PC-3 (cell line): ENCODE results near the gene LIMS2. TPM values are rescaled to one million over a fixed set of nuclear protein-coding genes. Genes with fewer than 3 reads are reported as not detected.

Experiments used
- ATAC-seq: fragments of 200-7000 bp; cut with Tn5 transposase; 2 replicates; pipeline ENCODE4 v1.9.1; 2020; ENCODE audit warnings: mild to moderate bottlenecking, moderate library complexity
- BruUV-seq: library from RNA; stranded (reverse); fragments of 400-500 nt; replicated peaks from 2 replicates; lab custom pipeline; 2021; lab: Mats Ljungman, UMichigan
- CTCF ChIA-PET: fragments of 300-600 bp; sonication (Branson Sonifier 250); formaldehyde crosslinking; loops from one replicate; lab custom pipeline; 2022; ENCODE audit warnings: antibody characterized with exemption; lab: Charles Lee
- POLR2A ChIA-PET: fragments of 300-600 bp; sonication (Branson Sonifier 250); formaldehyde crosslinking; loops from one replicate; lab custom pipeline; 2022; ENCODE audit warnings: antibody characterized with exemption; ENCODE audit not compliant: unreplicated experiment; lab: Charles Lee
- DNase-seq: peaks from one replicate; pipeline ENCODE4 v3.0.0-alpha.2; 2015
- H2AFZ ChIP-seq: fragments of 300-600 bp; sonication (generic); 2 replicates; pipeline ENCODE4 v1.6.0; 2016; ENCODE audit warnings: antibody characterized with exemption, low read length
- H3F3A ChIP-seq: fragments of 300-600 bp; sonication (generic); one replicate; pipeline ENCODE4 v1.6.0; 2017; ENCODE audit warnings: antibody characterized with exemption, low read length, control low read depth, mild to moderate bottlenecking; ENCODE audit not compliant: unreplicated experiment
- H3K27ac ChIP-seq: fragments of 300-600 bp; sonication (generic); 2 replicates; pipeline ENCODE4 v1.5.1; 2016; ENCODE audit warnings: mild to moderate bottlenecking, low read length
- H3K27me3 ChIP-seq: fragments of 300-600 bp; sonication (generic); 2 replicates; pipeline ENCODE4 v1.6.1; 2016; ENCODE audit warnings: low read length, mixed read lengths
- H3K36me3 ChIP-seq: fragments of 300-600 bp; sonication (generic); 2 replicates; pipeline ENCODE4 v1.6.1; 2016; ENCODE audit warnings: low read depth, mixed run types, low read length, mixed read lengths
- H3K4me1 ChIP-seq: fragments of 300-600 bp; sonication (generic); 2 replicates; pipeline ENCODE4 v1.5.1; 2016; ENCODE audit warnings: low read length; ENCODE audit not compliant: insufficient read depth
- H3K4me2 ChIP-seq: fragments of 300-600 bp; sonication (generic); 2 replicates; pipeline ENCODE4 v1.6.0; 2016; ENCODE audit warnings: low read length
- H3K4me3 ChIP-seq: fragments of 300-600 bp; sonication (generic); 2 replicates; pipeline ENCODE4 v1.5.1; 2016; ENCODE audit warnings: mild to moderate bottlenecking, low read length, mixed read lengths
- H3K79me2 ChIP-seq: fragments of 300-600 bp; sonication (generic); 2 replicates; pipeline ENCODE4 v1.6.1; 2017; ENCODE audit warnings: low read length, mixed read lengths
- H3K9ac ChIP-seq: fragments of 300-600 bp; sonication (generic); 2 replicates; pipeline ENCODE4 v1.6.0; 2016; ENCODE audit warnings: mild to moderate bottlenecking, low read length
- H3K9me2 ChIP-seq: fragments of 300-600 bp; sonication (generic); replicated peaks from 2 replicates; pipeline ENCODE4 v1.6.1; 2016; ENCODE audit warnings: mixed run types, low read length, mixed read lengths
- H3K9me3 ChIP-seq: fragments of 300-600 bp; sonication (generic); 2 replicates; pipeline ENCODE4 v1.6.1; 2016; ENCODE audit warnings: low read length, mixed read lengths
- H4K20me1 ChIP-seq: fragments of 300-600 bp; sonication (generic); 2 replicates; pipeline ENCODE4 v1.6.1; 2016; ENCODE audit warnings: low read length, mixed read lengths
- CTCF ChIP-seq: fragments of 300-600 bp; sonication (generic); conservative IDR thresholded peaks from 2 replicates; pipeline ENCODE4 v1.5.1; 2017; ENCODE audit warnings: antibody characterized with exemption, low read depth, mild to moderate bottlenecking, low read length
- EZH2 ChIP-seq: fragments of 300-600 bp; sonication (generic); IDR thresholded peaks from one replicate; pipeline ENCODE4 v1.6.1; 2017; ENCODE audit warnings: antibody characterized with exemption, mild to moderate bottlenecking, low read length; ENCODE audit not compliant: unreplicated experiment
- EZH2phosphoT487 ChIP-seq: fragments of 300-600 bp; sonication (generic); IDR thresholded peaks from 2 replicates; pipeline ENCODE4 v1.6.1; 2018; ENCODE audit warnings: mild to moderate bottlenecking, antibody characterized with exemption, low read length, borderline replicate concordance
- intact Hi-C: fragments of 100-400 bp; cut with micrococcal nuclease; formaldehyde crosslinking; loops from 2 replicates; pipeline ENCODE4 v1.9.0; 2023
- total RNA-seq: library from RNA; depleted of rRNA; stranded (reverse); fragments of >200 nt; gene quantifications from 2 replicates; pipeline ENCODE4 v1.2.3, GENCODE V29; 2014

Gene LIMS2
- total RNA-seq, 1 experiment from 2014 or later, result 5.0 TPM

GRCh38 chr2:127605691-127606263, 69.6 kb downstream of the LIMS2 start:
- peaks cover 10% of the 10 kb centered on the region; the same call in 1 of the 2 replicates for H3K9me3 ChIP-seq
- no peak overlapping the region for H3K27ac ChIP-seq
- H3K36me3 ChIP-seq, result no peaks in the 10 kb centered on the region
- CTCF ChIA-PET, result no interaction called here
- ATAC-seq (no peak), DNase-seq (no peak)
- intact Hi-C loops, result no loop called here
- no peaks in the 10 kb centered on the region for H3F3A ChIP-seq
- H2AFZ ChIP-seq, result no peak overlapping the region
- H3K4me2 ChIP-seq, result no peak overlapping the region
- H3K4me3 ChIP-seq, result no peak overlapping the region
- H3K4me1 ChIP-seq, result no peaks in the 10 kb centered on the region
- H3K79me2 ChIP-seq, result no peaks in the 10 kb centered on the region
- POLR2A ChIA-PET, result no interaction called here
- no peaks in the 10 kb centered on the region for H4K20me1 ChIP-seq
- no peaks in the 10 kb centered on the region for H3K9me2 ChIP-seq
- H3K9ac ChIP-seq, result no peak overlapping the region
- no peak for TF ChIP-seq EZH2
- TF ChIP-seq EZH2phosphoT487, result no peak
- TF ChIP-seq CTCF, result no peak
- H3K27me3 ChIP-seq, result no peaks in the 10 kb centered on the region
- BruUV-seq, result no TSS peak

- Histone ChIP-seq H3K4me1 (no peaks in the 10 kb centered on the region), H3K36me3 (no peaks in the 10 kb centered on the region), H3K9me3 (peaks cover 10% of the 10 kb centered on the region; the same call in 1 of the 2 replicates), H3K9me2 (no peaks in the 10 kb centered on the region), H2AFZ (no peak overlapping the region), H4K20me1 (no peaks in the 10 kb centered on the region), H3F3A (no peaks in the 10 kb centered on the region), H3K79me2 (no peaks in the 10 kb centered on the region), H3K27ac (no peak overlapping the region), H3K4me3 (no peak overlapping the region), H3K4me2 (no peak overlapping the region), H3K9ac (no peak overlapping the region), H3K27me3 (no peaks in the 10 kb centered on the region)
- CTCF ChIA-PET, result no interaction called here
- DNase-seq (no peak), ATAC-seq (no peak)
- no TSS peak for BruUV-seq
- POLR2A ChIA-PET, result interaction anchor here (0.6 kb wide), 1 partner anchor 279 kb away, joined by 3 read pairs; no protein-coding TSS in a partner anchor
- TF ChIP-seq EZH2 (no peak), CTCF (no peak)
- intact Hi-C loops, result no loop called here
These were observed 70.3 kb downstream of the LIMS2 start for GRCh38 chr2:127604986-127605385.

GRCh38 chr2:127599211-127599610, 76.1 kb downstream of the LIMS2 start:
- peak overlapping the region; percentile 54 for H3K4me2 ChIP-seq
- BruUV-seq, result no TSS peak
- H4K20me1 ChIP-seq, result no peaks in the 10 kb centered on the region
- peak overlapping the region; percentile 18 for H3K4me3 ChIP-seq
- H3K9ac ChIP-seq, result no peak overlapping the region
- H3K4me1 ChIP-seq, result peaks cover 40% of the 10 kb centered on the region
- ATAC-seq (peak; percentile 13; the same call in 1 of the 2 replicates), DNase-seq (peak; percentile 36)
- 0 out of 2 replicates have a peak overlapping the region, but pooled peaks have one; percentile 30 for H2AFZ ChIP-seq
- peaks cover 10% of the 10 kb centered on the region; the same call in 1 of the 2 replicates for H3K9me3 ChIP-seq
- H3K36me3 ChIP-seq, result no peaks in the 10 kb centered on the region
- POLR2A ChIA-PET, result interaction anchor here (0.6 kb wide), 1 partner anchor 272 kb away, joined by 4 read pairs; no protein-coding TSS in a partner anchor
- H3K27me3 ChIP-seq, result no peaks in the 10 kb centered on the region
- peaks cover 9% of the 10 kb centered on the region for H3F3A ChIP-seq
- intact Hi-C loops, result loop anchor here (2.0 kb wide), 2 partner anchors 16 to 50 kb away; no protein-coding TSS in a partner anchor
- H3K27ac ChIP-seq, result peak overlapping the region; percentile 83
- no peak for TF ChIP-seq EZH2phosphoT487
- TF ChIP-seq EZH2, result no peak
- TF ChIP-seq CTCF, result no peak
- CTCF ChIA-PET, result interaction anchor here (0.5 to 0.7 kb wide), 2 partner anchors 38 to 330 kb away, joined by 3 to 5 read pairs; no protein-coding TSS in a partner anchor
- no peaks in the 10 kb centered on the region for H3K79me2 ChIP-seq
- no peaks in the 10 kb centered on the region for H3K9me2 ChIP-seq
